AG04450 (cell line): ENCODE measurements around the gene STRIT1. TPM values are rescaled to one million over a fixed set of nuclear protein-coding genes. Genes with fewer than 3 reads are reported as not detected.

Source experiments
- CTCF ChIA-PET: fragments of 300-600, 350-600 bp; formaldehyde crosslinking; extraction: SDS; loops from one replicate; lab custom pipeline; 2022; ENCODE audit warnings: antibody characterized with exemption, inconsistent platforms; lab: Charles Lee
- POLR2A ChIA-PET: fragments of 350-600 bp; formaldehyde crosslinking; extraction: SDS; loops from one replicate; lab custom pipeline; 2021; ENCODE audit warnings: antibody characterized with exemption, inconsistent platforms; lab: Yijun Ruan, JAX
- DNase-seq: peaks from one replicate; pipeline ENCODE4 v3.0.0-alpha.2; 2011; ENCODE audit warnings: low read depth, low spot score
- H3K27ac ChIP-seq: one replicate; pipeline ENCODE4 v1.5.1; 2012; ENCODE audit warnings: low read depth, low read length, control low read depth
- H3K27me3 ChIP-seq: one replicate; pipeline ENCODE4 v1.6.0; 2012; ENCODE audit warnings: low read length; ENCODE audit not compliant: control insufficient read depth, insufficient read depth
- H3K4me3 ChIP-seq: 2 replicates; pipeline ENCODE4 v1.5.1; 2011; ENCODE audit warnings: mild to moderate bottlenecking, low read depth, low read length, control low read depth
- H3K9me3 ChIP-seq: 2 replicates; pipeline ENCODE4 v1.5.1; 2012; ENCODE audit warnings: low read length; ENCODE audit not compliant: control insufficient read depth, insufficient read depth
- CTCF ChIP-seq: IDR thresholded peaks from 2 replicates; pipeline ENCODE4 v1.5.1; 2011; ENCODE audit warnings: low read depth, low read length, control low read depth, inconsistent platforms
- polyA plus RNA-seq: library from polyadenylated mRNA; depleted of rRNA; stranded (reverse); fragments of >200 nt; gene quantifications from 2 replicates; pipeline ENCODE4 v1.2.3, GENCODE V29; 2011

The STRIT1 gene
- polyA plus RNA-seq, 1 experiment = not detected

- Histone ChIP-seq H3K27me3 (no peaks in the 10 kb centered on the region), H3K27ac (no peak overlapping the region), H3K9me3 (no peaks in the 10 kb centered on the region; the same call in 1 of the 2 replicates), H3K4me3 (no peak overlapping the region)
- no peak for TF ChIP-seq CTCF
- CTCF ChIA-PET = no interaction called here
- DNase-seq = no peak
- POLR2A ChIA-PET = no interaction called here
These were observed 40.9 kb downstream of the STRIT1 start for GRCh38 chr3:155252535-155252934.

DNA sequence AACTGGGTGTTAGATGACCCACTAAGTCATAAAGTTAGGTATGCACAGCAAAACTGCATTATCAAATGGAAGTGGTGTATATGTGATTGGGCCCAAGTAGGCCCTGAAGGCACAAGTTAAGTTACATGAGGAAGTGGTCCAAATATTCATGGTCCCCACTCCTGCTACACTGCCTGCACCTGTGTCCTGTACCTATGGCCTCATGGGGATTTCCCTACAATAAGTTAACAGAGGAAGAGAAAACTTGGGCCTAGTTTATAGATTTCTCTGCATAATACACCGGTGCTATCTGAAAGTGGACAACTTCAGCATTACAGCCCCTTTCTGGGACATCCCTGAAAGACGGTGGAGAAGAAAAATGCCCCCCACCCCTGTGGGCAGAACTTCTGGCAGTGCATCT is 41.5 kb downstream of the STRIT1 start:
- no peak for DNase-seq
- no peak overlapping the region for H3K4me3 ChIP-seq
- H3K27me3 ChIP-seq = no peaks in the 10 kb centered on the region
- H3K27ac ChIP-seq = no peak overlapping the region
- POLR2A ChIA-PET = no interaction called here
- TF ChIP-seq CTCF = no peak
- CTCF ChIA-PET = no interaction called here
- H3K9me3 ChIP-seq = no peaks in the 10 kb centered on the region; the same call in 1 of the 2 replicates

- ChIA-PET POLR2A (no interaction called here), CTCF (no interaction called here)
- H3K9me3 ChIP-seq = no peaks in the 10 kb centered on the region; the same call in 1 of the 2 replicates
- H3K27ac ChIP-seq = no peak overlapping the region
- H3K4me3 ChIP-seq = no peak overlapping the region
- TF ChIP-seq CTCF = no peak
- DNase-seq = no peak
- no peaks in the 10 kb centered on the region for H3K27me3 ChIP-seq
These were observed 44.8 kb downstream of the STRIT1 start for GRCh38 chr3:155248531-155249187.

- POLR2A ChIA-PET = no interaction called here
- no peak overlapping the region for H3K27ac ChIP-seq
- H3K4me3 ChIP-seq = no peak overlapping the region
- no peak for TF ChIP-seq CTCF
- CTCF ChIA-PET = no interaction called here
- no peak for DNase-seq
- H3K9me3 ChIP-seq = no peaks in the 10 kb centered on the region; the same call in 1 of the 2 replicates
- H3K27me3 ChIP-seq = no peaks in the 10 kb centered on the region
These were observed 48.8 kb downstream of the STRIT1 start for GRCh38 chr3:155244699-155245098.

DNA sequence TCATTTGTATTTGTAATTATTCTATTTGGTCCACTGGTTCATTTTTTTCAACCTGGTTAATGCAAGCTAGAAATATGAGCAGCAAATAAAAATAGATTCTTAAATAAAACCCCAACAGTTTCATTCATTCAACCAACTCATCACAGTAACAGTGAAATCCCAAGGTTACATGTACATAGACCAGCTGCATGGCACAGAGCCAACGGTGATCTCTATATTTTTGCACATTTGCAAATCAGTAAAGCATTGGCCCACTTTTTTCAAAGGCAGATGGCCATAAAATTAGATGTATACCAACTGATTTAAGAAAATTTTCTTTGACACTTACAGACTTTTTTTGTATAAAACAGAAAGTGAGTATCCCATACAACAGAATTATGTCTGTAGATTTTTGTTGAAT is 49.3 kb downstream of the STRIT1 start:
- H3K27me3 ChIP-seq = no peaks in the 10 kb centered on the region
- H3K4me3 ChIP-seq = no peak overlapping the region
- H3K27ac ChIP-seq = no peak overlapping the region
- no peak for TF ChIP-seq CTCF
- H3K9me3 ChIP-seq = no peaks in the 10 kb centered on the region; the same call in 1 of the 2 replicates
- POLR2A ChIA-PET = no interaction called here
- CTCF ChIA-PET = no interaction called here
- DNase-seq = no peak
